Anterior cingulate cortex (tissue), 58 donors: Measurements from ENCODE around the gene GTF2IRD1.
"Not testable (repeated sequence)": the region's sequence is repeated elsewhere in the genome, so short reads cannot be mapped to it uniquely, and the experiment has no call there.

Experiments used
- DNase-seq, 58 donors: peaks; one replicate each; lab custom pipeline; 2025; lab: John Stamatoyannopoulos, UW

Gene GTF2IRD1

DNA sequence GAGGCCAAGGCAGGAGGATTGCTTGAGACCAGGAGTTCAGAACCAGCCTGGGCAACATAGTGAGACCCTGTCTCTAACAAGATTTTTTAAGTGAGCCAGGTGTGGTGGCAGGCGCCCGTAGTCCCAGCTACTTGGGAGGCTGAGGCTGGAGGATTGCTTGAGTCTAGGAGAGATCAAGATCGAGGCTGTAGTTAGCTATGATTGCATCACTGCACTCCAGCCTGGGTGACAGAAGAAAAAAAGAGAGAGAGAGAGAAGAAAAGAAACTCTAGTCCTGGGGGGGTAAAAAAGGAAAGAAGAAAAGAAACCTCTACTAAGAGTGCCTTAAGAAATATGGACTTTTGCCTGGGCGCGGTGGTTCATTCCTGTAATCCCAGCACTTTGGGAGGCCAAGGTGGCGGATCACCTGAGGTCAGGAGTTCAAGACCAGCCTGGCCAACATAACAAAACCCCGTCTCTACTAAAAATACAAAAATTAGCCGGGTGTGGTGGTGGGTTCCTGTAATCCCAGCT lies 34.9 kb downstream of the GTF2IRD1 start:
- DNase-seq = not testable (repeated sequence)

GRCh38 chr7:74489997-74490945 lies 36.6 kb downstream of the GTF2IRD1 start:
- peak in 40 of 58 donors; percentile 8 to 74 (median 38) for DNase-seq

GRCh38 chr7:74491490-74491889 lies 37.8 kb downstream of the GTF2IRD1 start:
- not testable (repeated sequence) for DNase-seq

- no peak for DNase-seq
Observed at GRCh38 chr7:74493295-74493694, 39.6 kb downstream of the GTF2IRD1 start.

DNA sequence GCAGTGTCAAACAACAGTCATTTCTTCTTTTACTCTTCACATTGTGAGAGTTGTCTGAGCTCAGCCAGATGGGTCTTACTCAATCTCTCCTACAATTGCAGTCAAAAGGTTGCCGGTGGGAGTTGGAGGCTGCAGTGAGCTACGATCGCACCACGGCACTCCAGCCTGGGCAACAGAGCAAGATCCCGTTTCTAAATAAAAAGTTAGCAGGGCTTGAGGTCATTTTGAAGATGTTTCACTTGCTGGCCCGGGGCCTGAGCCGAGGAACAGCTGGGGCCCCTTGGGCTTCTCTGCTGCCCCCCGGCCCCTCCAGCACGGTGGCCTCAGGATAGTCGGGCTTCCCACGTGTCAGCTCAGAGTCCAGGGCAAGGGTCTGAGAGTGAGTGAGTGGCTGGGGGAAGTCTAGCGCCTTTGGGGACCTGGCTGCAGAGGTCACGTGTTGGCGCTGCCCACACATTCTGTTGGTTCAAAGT lies 40.4 kb downstream of the GTF2IRD1 start:
- DNase-seq = no peak

- peak in 5 of 58 donors; percentile 5 to 12 (median 10) for DNase-seq
Observed at GRCh38 chr7:74495112-74496086, 41.7 kb downstream of the GTF2IRD1 start.

GRCh38 chr7:74496272-74496671 lies 42.6 kb downstream of the GTF2IRD1 start:
- no peak for DNase-seq

DNA sequence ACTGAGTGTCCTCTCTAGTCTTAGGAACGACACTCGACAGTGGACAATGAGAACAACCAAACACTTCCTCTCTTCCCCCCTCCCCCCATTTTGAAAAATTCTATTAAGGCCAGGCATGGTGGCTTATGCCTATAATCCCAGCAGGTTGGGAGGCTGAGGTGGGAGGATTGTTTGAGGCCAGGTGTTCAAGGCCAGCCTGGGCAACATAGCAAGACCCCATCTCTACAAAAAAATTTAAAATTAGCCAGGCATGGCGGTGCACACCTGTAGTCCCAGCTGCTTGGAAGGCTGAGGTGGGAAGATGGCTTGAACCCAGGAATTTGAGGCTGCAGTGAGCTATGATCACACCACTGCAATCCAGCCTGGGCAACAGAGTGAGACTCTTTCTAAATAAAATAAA lies 43.1 kb downstream of the GTF2IRD1 start:
- DNase-seq = not testable (repeated sequence)

DNA sequence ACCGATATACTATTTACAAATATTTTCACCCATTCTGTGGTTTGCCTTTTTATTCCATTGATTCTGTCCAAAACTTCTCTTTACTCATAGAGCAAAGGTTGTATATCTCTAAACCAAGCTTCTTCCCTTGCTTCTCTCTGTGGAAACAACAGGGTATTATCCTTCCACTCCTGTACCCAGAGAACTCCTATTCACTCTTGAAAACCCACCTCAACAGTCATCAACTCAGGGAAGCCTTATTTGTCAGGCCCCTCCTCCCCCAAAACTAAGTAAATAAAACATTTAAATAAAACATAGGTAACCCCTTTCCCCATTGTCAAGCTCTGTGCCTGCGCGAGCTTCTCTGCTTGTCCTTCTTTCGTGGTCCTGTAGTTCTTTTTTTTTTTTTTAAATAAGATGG lies 44.6 kb downstream of the GTF2IRD1 start:
- DNase-seq = no peak

GRCh38 chr7:74498996-74499834 lies 45.5 kb downstream of the GTF2IRD1 start:
- DNase-seq = no peak

DNA sequence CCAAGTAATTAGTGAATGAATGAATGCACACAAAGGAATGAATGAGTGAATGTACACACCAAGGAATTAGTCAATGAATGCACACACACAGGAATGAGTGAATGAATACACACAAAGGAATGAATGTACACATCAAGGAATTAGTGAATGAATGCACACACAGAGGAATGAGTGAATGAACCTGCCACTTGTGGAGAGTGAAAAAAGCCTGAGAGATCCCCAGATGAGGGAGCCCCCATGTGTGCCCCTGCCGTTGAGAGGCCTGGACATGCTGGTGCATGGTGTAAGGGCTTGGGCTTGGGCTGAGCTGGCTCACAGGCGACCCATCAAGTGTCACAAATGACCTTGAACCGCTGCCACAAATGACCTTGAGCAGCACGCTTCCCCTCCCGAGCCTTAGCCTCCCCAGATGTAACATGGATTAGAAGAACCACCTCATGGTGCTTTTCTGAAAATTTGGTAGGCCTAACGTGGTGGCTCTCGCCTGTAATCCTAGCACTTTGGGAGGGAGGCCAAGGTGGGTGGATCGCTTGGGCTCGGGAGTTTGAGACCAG lies 46.2 kb downstream of the GTF2IRD1 start:
- no peak for DNase-seq

- DNase-seq = peak in 43 of 58 donors; percentile 9 to 70 (median 35)
Observed at GRCh38 chr7:74501298-74501697, 47.6 kb downstream of the GTF2IRD1 start.

DNA sequence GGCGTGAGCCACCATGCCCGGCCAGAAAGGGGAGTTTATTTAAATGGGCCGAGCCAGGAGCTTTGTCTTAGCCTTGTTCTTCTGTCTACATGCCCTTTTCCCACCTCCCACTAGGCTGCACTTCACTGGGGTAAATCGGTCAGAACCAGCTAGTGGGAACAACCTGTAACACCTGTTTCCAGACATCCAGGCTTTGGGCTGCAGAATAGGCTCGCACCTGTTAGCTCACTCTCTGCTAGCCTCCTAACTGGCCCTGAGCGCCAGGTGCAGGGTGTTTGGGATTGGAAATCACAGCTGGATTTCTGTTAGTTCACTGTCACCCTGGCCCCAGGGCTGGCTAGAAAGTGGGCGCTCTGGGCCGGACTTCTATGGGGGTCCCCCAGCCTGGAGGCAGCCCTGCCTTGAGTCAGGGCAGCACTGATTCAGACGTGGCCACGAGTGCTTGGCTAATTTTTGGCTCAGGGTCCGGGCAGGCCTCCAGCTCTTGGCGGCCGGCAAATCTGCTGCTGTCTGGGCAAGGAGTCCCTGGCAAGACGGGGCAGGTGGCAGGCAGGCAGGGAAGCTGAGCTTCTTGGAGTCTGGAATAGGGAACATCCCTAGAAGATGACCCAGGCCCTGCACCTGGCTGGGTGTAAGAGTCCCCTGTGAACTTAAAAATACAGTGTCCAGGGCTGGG lies 48.6 kb downstream of the GTF2IRD1 start:
- DNase-seq = peak in 38 of 58 donors; percentile 5 to 55 (median 30)

DNA sequence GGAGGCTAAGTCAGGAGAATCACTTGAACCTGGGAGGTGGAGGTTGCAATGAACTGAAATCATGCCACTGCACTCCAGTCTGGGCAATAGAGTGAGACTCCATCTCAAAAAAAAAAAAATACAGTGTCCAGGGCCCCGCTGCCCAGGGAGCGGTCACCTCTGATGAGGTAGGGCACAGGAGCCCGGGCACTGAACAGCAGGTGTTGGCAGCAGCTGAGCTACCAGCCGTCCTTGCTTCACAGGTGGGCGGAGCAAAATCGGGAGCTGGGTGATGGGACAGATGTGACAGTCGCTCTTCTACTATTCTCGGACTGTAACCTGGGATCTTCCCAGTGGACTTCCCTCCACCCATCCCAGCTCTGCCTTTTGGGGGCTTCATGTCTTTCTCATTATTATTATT lies 49.4 kb downstream of the GTF2IRD1 start:
- no peak for DNase-seq

DNA sequence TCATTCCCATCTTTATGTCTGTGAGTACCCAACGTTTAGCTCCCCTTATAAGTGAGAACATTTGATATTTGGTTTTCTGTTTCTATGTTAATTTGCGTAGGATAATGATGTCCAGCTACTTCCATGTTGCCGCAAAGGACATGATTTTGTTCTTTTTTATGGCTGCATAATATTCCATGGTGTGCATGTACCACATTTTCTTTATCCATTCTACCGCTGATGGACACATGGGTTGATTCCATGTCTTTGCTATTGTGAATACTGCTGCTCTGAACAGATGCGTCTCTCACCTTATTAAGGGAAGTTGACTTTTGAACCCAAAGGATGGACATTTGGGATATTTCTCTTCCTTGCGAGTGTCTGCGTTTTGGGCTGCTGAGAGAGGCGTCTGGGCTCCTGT lies 50.2 kb downstream of the GTF2IRD1 start:
- no peak for DNase-seq

DNA sequence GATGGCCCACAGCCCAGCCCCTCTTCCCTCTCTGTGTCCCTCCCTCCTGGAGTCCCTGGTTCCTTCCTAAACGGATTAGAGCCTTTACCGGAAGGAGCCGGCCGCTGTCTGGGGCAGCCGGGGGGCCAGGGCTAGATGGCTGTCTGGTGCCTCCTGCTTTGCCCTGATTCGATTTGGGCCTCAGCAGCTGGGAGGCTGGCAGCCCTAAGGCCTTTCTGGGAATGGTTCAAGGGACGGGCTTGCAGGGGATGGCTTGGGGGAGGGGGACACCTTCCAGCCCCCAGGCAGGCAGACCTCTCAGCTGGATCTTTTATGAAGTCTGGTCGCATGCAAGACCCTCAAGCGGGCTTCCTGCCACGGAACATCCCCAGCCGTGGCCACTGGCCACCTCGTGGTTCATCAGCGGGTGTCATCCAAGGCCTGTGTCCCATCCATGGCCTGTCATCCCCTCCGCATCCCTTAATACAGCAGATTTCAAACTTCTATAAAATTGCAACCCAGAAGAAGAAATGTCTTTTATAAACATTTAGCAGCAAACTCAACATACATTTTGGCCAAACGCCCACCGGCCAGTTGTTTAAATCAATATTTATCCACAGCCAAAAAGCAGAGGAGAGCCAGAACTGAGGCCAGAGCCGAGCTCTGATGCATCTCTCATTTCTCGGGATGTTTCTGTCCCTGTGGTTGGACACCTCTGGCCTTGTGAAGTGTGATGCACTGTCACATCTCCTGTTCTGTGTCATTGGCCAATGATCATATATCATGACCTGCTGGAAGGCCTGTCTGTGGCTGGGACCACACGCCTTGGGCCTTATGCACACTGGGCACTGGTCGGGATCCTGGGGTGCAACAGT lies 52.0 kb downstream of the GTF2IRD1 start:
- DNase-seq = no peak

DNA sequence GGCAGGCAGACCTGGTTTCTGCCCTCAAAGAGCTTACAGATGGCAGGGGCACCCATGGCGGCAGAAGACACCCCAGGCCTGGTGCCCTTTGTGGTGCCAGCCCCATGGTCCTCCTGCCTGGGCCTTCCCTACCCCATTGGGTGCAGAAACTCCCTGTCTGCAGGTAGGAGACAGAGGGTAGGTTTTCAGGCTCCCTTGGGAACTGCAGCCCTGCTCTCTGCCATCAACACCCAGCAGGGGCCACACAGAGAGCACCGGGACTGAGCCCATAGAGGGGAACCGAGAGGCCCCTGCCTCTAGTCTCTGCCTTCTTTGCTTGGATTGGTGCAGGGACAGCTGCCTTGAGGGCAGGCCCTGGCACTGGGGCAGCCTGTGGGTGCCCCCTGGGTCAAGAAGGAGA lies 52.6 kb downstream of the GTF2IRD1 start:
- no peak for DNase-seq
